Activated CD4-positive, CD25-positive, alpha-beta regulatory T cell treated with anti-CD3 and anti-CD28 coated beads, Interleukin-2, amount 50 U/mL, for 16 hours (primary cell): Measurements from ENCODE around the gene GRID2IP.
"Not testable (repeated sequence)": the region's sequence is repeated elsewhere in the genome, so short reads cannot be mapped to it uniquely, and the experiment has no call there.

ENCODE experiments used
- DNase-seq: peaks from one replicate; pipeline ENCODE4 v3.0.0-alpha.2; 2020; ENCODE audit warnings: low read depth, low spot score

The GRID2IP gene

GRCh38 chr7:6489612-6490011, 61.6 kb downstream of the GRID2IP start:
- no peak for DNase-seq

GRCh38 chr7:6487184-6487545, 64.1 kb downstream of the GRID2IP start:
- DNase-seq, result no peak

GRCh38 chr7:6486438-6487183, 64.7 kb downstream of the GRID2IP start:
- DNase-seq, result no peak

GRCh38 chr7:6482743-6483119, 68.5 kb downstream of the GRID2IP start:
- no peak for DNase-seq

- DNase-seq, result no peak
These were observed 69.0 kb downstream of the GRID2IP start for GRCh38 chr7:6482307-6482706.

GRCh38 chr7:6481445-6481844, 69.8 kb downstream of the GRID2IP start:
- DNase-seq, result no peak

- no peak for DNase-seq
These were observed 71.0 kb downstream of the GRID2IP start for GRCh38 chr7:6480323-6480660.

GRCh38 chr7:6479067-6479466, 72.2 kb downstream of the GRID2IP start:
- DNase-seq, result no peak

- DNase-seq, result no peak
These were observed 73.1 kb downstream of the GRID2IP start for GRCh38 chr7:6478186-6478585.

DNA sequence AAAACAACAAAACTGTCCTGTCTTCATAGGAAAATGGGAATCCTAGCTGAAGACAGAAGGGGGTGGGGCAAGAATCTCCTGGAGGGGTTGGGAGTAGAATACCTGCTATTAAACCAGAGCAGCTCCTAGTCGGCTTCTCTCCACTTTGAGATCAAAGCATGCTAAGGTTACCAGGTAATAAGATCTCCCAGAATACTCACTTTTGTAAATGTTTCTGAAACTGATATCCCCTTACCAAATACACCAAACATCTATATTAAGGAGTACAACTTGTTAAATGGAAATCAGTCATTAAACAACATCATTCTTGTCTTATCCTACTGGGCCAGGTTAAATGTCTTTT, 74.0 kb downstream of the GRID2IP start:
- no peak for DNase-seq

DNA sequence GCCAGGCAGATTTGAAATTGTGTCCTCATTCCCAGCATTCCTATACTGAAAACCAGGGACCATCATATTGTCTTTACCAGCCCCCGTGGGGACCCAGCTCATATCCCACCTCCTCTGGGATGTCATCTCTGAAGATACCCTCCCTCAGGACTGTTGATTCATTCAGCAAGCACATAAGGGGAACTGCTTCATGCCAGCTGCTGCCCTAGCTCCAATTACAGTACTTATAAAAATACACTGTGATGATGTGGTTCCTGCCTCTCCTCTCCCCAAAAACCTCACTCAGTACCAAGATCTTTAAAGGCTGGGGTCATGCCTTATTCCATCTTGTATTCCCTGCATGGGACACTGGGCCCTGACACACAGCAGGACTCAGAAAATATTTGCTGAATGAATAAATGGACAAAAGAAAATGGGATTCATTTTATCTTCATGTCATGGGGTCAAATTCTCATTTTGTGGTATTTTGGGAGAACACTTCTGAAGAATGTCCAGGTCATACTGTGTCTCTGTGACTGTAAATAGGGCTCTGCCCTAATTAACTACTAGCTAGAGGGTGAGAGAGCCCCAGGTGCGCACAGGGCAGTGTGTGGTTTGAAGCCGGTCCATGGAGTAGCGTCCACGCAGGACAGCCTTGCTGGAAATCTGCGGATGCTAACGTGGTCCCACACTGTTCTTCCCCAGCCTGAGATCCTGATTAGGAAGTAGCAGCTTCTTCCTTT, 74.5 kb downstream of the GRID2IP start:
- DNase-seq, result no peak

- no peak for DNase-seq
These were observed 75.7 kb downstream of the GRID2IP start for GRCh38 chr7:6475433-6476186.

DNA sequence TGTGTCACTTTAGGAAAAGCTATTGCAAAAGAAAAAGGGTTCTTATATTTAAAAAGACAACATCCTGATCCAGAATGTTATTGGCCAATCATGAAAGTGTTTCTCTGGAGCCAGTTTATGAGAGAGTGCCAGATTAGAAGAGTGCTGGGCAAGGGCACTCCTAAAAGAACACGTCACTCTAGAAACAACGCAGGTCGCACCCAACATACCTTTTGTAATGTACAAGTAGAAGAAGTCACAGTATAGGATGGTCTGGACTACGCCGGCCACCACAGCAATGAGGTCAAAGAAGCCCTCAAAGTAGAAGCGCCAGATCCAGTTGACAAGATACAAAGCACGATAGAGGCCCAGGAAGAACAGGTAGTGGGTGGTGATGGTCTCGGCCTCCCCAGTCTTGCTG, 85.4 kb downstream of the GRID2IP start:
- no peak for DNase-seq

GRCh38 chr7:6463609-6464008, 87.7 kb downstream of the GRID2IP start:
- not testable (repeated sequence) for DNase-seq

GRCh38 chr7:6461946-6462550, 89.2 kb downstream of the GRID2IP start:
- DNase-seq, result no peak

DNA sequence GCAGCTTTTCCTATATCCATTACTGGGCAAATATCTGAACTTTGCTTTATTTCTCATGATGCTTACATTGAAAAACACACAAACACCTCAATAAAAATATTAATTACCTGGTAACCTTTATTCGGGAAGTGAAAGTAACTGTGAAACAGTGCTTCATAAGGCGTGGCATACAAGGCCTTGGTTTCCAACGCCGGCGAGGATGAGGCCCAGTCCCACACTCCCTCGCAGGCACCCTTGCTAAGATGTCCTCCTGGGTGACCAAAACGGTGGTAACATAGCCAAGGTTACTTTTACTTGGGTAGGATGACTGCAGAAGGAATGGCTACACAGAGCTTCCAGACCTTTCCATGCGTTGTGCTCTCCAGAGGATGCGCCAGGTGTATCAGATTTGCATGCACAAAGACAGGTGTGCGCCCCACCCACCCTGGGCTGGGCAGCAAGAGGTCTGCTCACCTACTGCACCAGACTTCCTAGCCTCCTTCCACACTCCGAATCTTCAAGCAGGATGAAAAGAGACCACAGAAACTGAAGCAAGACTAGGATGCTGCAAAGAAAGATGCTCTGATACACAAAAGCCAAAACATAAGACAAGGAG, 90.2 kb downstream of the GRID2IP start:
- DNase-seq, result no peak

- DNase-seq, result no peak
These were observed 91.0 kb downstream of the GRID2IP start for GRCh38 chr7:6460303-6460702.

- not testable (repeated sequence) for DNase-seq
These were observed 92.6 kb downstream of the GRID2IP start for GRCh38 chr7:6458676-6459075.

DNA sequence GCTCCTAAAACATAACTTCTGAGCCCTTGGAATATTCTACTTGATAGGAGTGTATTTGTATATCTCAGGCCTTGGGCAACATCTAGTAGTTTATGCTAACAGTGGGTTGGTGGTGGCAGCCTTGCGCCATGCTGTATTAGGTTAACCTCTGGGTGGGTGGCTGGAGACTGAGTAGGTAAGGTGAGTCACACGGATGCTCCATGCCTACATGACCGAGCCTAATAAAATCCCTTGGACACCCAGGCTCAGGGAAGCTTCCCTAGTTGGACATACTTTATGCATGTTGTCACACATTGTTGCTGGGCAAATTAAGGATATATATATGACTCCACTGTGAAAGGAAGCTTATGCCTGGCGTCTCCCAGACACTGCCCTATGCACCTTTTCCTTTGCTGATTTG, 97.5 kb downstream of the GRID2IP start:
- no peak for DNase-seq

DNA sequence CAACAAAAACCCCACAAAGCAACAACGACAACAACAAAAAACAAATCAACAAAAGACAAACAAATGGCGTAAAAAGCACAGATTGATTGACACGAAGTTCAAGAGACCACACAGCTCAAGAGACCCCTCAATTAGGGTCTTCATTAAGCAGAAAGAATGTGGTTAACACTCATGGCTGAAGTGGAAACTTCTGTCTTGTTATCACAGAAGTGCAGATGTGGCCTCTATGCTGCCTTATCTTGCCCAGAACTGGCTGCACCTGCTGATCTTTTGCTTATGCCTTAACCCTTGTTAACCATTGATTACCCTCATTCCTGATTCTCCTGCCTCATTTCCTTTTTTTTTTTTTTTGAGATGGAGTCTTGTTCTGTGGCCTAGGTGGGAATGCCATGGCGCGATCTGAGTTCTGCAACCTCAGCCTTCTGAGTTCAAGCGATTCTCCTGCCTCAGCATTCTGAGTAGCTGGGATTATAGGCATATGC, 100.0 kb downstream of the GRID2IP start:
- no peak for DNase-seq

DNA sequence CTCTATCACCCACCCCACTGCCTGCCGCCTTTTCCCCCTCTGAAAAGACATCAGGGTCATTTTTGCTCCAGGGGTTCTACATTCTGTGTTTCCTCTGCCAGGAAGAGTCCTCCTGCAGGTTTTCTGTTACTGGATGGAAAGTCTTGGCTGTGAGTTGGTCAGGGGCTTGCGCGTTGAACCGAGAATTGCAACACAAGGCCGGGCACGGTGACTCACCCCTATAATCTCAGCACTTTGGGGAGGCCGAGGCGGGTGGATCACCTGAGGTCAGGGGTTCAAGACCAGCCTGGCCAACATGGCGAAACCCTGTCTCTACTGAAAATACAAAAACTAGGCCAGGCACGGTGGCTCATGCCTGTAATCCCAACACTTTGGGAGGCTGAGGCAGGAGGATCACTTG, 100.7 kb downstream of the GRID2IP start:
- DNase-seq, result not testable (repeated sequence)

GRCh38 chr7:6449884-6450283, 101.4 kb downstream of the GRID2IP start:
- DNase-seq, result not testable (repeated sequence)
